Measurements from ENCODE around the gene INPP5D. TPM values are rescaled to one million over a fixed set of nuclear protein-coding genes. Genes with fewer than 3 reads are reported as not detected.

Gene INPP5D
- polyA plus RNA-seq, 1 of the 3 experiments (the other 2 are of a cell fraction), result 1.3 TPM

- TF ChIP-seq CTCF (IDR thresholded peaks at IDR 0.05), result no peak
- no peak for TF ChIP-seq RCOR1 (IDR thresholded peaks at IDR 0.05; ENCODE audit: low read length)
Measured at GRCh38 chr2:233202531-233202944, 142.4 kb downstream of the INPP5D start (continued).

GRCh38 chr2:233203060-233203459 is 142.9 kb downstream of the INPP5D start:
- 62% methylated on average over 5 of the region's 5 CpGs for WGBS (ENCODE audit: low lambda C conversion rate)
- Histone ChIP-seq H3K27me3 (ENCODE audit: insufficient read depth) (no peaks in the 10 kb centered on the region; the same call in 1 of the 2 replicates), H3K36me3 (replicated peaks in 1 of 2; ENCODE audit: control insufficient read depth in 1 of 2, insufficient read depth in 2 of 2, low read length in 1 of 2) (no peaks in the 10 kb centered on the region), H3F3A (replicated peaks; ENCODE audit: insufficient read depth) (no peaks in the 10 kb centered on the region), H3K4me1 (ENCODE audit: control insufficient read depth in 1 of 2, insufficient read depth in 2 of 2, low read depth in 1 of 2, low read length in 1 of 2) (no peaks in the 10 kb centered on the region), H3K4me2 (no peak overlapping the region), H3K4me3 (ENCODE audit: low read depth in 2 of 2, low read length in 1 of 2) (no peak overlapping the region), H3K9ac (no peak overlapping the region), H3K79me2 (ENCODE audit: insufficient read depth) (no peaks in the 10 kb centered on the region), H3K27ac (ENCODE audit: low read depth in 2 of 2, low read length in 1 of 2) (no peak overlapping the region), H2AFZ (ENCODE audit: low read depth) (no peak overlapping the region), H4K20me1 (ENCODE audit: insufficient read depth) (no peaks in the 10 kb centered on the region), H3K9me2 (no peaks in the 10 kb centered on the region), H3K9me3 (no peaks in the 10 kb centered on the region)
- CTCF ChIA-PET, result no interaction called here
- no peak for DNase-seq
- no peak for TF ChIP-seq TEAD4 (IDR thresholded peaks at IDR 0.05; ENCODE audit: borderline replicate concordance, insufficient read depth)
- no peak for TF ChIP-seq MEF2A (IDR thresholded peaks at IDR 0.05; ENCODE audit: borderline replicate concordance, low read depth)
- TF ChIP-seq EZH2phosphoT487 (IDR thresholded peaks at IDR 0.05; ENCODE audit: borderline replicate concordance, low read depth), result no peak
- POLR2A ChIA-PET, result no interaction called here

- H3K79me2 ChIP-seq (ENCODE audit: insufficient read depth), result no peaks in the 10 kb centered on the region
- CTCF ChIA-PET, result no interaction called here
Measured at GRCh38 chr2:233204286-233204936, 144.3 kb downstream of the INPP5D start.

More at GRCh38 chr2:233204286-233204936, 144.3 kb downstream of the INPP5D start:
- H3K27ac ChIP-seq (ENCODE audit: low read depth in 2 of 2, low read length in 1 of 2), result no peak overlapping the region
- no peak overlapping the region for H3K4me2 ChIP-seq
- TF ChIP-seq EP300 (IDR thresholded peaks at IDR 0.05; ENCODE audit: borderline replicate concordance in 1 of 2, low read depth in 1 of 2, low read length in 1 of 2) (no peak), IRF3 (IDR thresholded peaks at IDR 0.05; ENCODE audit: low read depth, low read length) (no peak), MEF2A (IDR thresholded peaks at IDR 0.05; ENCODE audit: borderline replicate concordance, low read depth) (no peak), EZH2phosphoT487 (IDR thresholded peaks at IDR 0.05; ENCODE audit: borderline replicate concordance, low read depth) (no peak), FOSL2 (IDR thresholded peaks at IDR 0.05; ENCODE audit: borderline replicate concordance, low read depth) (no peak), MAX (IDR thresholded peaks at IDR 0.05; ENCODE audit: low read depth) (no peak), SMC3 (IDR thresholded peaks at IDR 0.05; ENCODE audit: low read depth, low read length) (no peak)
- no peak overlapping the region for H3K4me3 ChIP-seq (ENCODE audit: low read depth in 2 of 2, low read length in 1 of 2)
- peaks cover 3% of the 10 kb centered on the region for H3F3A ChIP-seq (replicated peaks; ENCODE audit: insufficient read depth)
- peaks cover 0 to 11% of the 10 kb centered on the region in 2 experiments; a peak in 3 of 4 replicates for H3K4me1 ChIP-seq (ENCODE audit: control insufficient read depth in 1 of 2, insufficient read depth in 2 of 2, low read depth in 1 of 2, low read length in 1 of 2)
- H3K9ac ChIP-seq, result no peak overlapping the region
- DNase-seq, result no peak
- no peaks in the 10 kb centered on the region for H3K9me2 ChIP-seq
- WGBS (ENCODE audit: low lambda C conversion rate), result 87% methylated on average over 19 of the region's 50 CpGs
- H4K20me1 ChIP-seq (ENCODE audit: insufficient read depth), result no peaks in the 10 kb centered on the region
- no peak overlapping the region for H2AFZ ChIP-seq (ENCODE audit: low read depth)
- POLR2A ChIA-PET, result no interaction called here
- no peaks in the 10 kb centered on the region; the same call in 1 of the 2 replicates for H3K27me3 ChIP-seq (ENCODE audit: insufficient read depth)
- no peaks in the 10 kb centered on the region for H3K9me3 ChIP-seq
- no peaks in the 10 kb centered on the region for H3K36me3 ChIP-seq (replicated peaks in 1 of 2; ENCODE audit: control insufficient read depth in 1 of 2, insufficient read depth in 2 of 2, low read length in 1 of 2)
